Measurements from ENCODE around the gene COL18A1. TPM values are rescaled to one million over a fixed set of nuclear protein-coding genes. Genes with fewer than 3 reads are reported as not detected.

The COL18A1 gene
- total RNA-seq, 4 donors from 2014 or later, result 18.6 to 85.0 (median 33.0) TPM

DNA sequence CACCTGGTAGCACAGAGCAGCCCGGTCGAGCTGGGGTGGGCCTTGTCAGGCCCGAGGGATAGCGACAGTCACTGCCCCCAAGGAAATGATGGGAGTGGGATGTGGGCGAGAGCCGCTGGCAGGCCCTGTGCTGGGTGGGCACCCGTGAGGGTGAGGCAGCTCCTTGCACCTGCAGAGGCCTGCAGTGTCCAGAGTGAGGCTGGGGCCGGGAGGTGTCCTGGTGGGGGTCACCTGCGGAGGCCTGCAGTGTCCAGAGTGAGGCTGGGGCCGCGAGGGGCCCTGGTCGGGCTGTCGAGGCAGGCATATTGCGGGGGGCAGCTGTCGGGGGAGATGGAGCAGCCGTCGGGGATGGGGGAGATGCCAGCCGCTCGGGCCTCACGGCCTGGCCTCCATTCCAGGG, 87.8 kb downstream of the COL18A1 start:
- Histone ChIP-seq H3K4me1 (no peaks in the 10 kb centered on the region), H3K9me3 (no peaks in the 10 kb centered on the region), H3K27me3 (no peaks in the 10 kb centered on the region), H3K36me3 (peaks cover 0 to 8% (median 0%) of the 10 kb centered on the region in 3 donors), H3K4me3 (no peak overlapping the region), H3K27ac (no peak overlapping the region)
- TF ChIP-seq, protein P1, sequence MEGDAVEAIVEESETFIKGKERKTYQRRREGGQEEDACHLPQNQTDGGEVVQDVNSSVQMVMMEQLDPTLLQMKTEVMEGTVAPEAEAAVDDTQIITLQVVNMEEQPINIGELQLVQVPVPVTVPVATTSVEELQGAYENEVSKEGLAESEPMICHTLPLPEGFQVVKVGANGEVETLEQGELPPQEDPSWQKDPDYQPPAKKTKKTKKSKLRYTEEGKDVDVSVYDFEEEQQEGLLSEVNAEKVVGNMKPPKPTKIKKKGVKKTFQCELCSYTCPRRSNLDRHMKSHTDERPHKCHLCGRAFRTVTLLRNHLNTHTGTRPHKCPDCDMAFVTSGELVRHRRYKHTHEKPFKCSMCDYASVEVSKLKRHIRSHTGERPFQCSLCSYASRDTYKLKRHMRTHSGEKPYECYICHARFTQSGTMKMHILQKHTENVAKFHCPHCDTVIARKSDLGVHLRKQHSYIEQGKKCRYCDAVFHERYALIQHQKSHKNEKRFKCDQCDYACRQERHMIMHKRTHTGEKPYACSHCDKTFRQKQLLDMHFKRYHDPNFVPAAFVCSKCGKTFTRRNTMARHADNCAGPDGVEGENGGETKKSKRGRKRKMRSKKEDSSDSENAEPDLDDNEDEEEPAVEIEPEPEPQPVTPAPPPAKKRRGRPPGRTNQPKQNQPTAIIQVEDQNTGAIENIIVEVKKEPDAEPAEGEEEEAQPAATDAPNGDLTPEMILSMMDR (IDR thresholded peaks at IDR 0.05), result no peak
- no peak for TF ChIP-seq POLR2A (IDR thresholded peaks at IDR 0.05)
- no peak for DNase-seq

DNA sequence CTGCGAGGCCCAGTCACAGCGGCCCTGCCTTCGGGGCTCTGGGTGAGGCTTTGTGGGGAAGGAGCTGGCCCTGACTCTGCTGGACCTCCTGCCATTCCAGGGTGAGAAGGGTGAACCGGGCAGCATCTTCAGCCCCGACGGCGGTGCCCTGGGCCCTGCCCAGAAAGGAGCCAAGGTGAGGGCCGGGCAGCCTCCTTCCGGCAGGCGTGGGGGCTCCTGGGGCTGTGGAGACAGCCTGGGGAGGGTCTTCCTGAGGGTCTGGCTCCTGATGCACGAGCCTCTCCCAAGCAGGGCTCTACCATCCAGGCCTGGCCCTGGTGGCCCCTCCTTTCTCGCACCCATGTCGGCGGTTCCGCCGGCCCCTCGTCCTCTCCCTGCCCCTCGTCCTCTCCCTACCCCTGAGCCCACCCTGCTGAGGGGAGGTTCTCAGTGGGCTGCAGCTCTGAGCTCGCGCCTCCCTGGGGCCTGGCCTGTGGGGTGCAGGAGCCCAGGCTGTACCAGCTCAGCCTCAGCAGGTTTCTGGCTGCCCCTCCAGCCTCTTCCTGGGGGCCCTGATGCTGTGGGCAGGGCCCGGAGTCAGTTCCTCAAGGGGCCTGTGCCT, 88.5 kb downstream of the COL18A1 start:
- Histone ChIP-seq H3K4me3 (no peak overlapping the region), H3K36me3 (peaks cover 0 to 10% (median 0%) of the 10 kb centered on the region in 3 donors)

DNA sequence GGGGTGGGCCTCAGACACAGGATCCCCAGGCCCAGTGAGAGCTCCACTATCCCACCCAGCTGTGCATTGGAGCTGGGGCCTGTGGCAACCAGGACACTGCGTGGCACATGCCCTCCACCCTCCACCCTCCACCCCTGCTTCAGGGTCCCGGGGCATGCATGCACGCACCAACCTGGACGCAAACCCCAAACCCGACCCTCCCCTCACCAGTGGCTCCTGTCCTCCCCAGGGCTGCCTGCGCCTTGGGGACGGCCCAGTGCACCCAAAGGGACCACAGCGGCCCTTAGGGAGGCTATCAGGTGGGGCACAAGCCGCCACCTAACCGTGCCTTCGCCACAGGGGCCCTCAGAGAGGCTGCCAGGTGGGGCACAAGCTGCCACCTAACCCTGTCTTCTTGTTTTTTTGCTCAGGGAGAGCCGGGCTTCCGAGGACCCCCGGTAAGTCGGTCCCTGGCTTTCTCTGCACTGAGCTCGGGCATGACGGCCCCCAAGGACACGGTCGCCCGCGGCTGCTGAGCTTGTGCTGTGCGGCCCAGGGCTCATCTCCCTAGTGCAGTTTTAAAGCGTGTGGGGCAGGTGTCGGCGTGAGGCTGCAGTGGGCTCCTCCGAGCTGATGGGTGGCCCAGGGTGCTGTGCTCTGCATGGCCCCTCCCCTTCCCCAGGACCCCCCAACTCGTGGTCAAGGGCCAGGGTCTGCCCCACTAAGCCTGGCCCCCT, 89.3 kb downstream of the COL18A1 start:
- Histone ChIP-seq H3K4me1 (no peaks in the 10 kb centered on the region), H3K9me3 (no peaks in the 10 kb centered on the region), H3K36me3 (peaks cover 0 to 12% (median 0%) of the 10 kb centered on the region in 3 donors), H3K27me3 (no peaks in the 10 kb centered on the region), H3K4me3 (no peak overlapping the region), H3K27ac (no peak overlapping the region)
- no peak for DNase-seq
- no peak for TF ChIP-seq POLR2A (IDR thresholded peaks at IDR 0.05)
- TF ChIP-seq, protein P1 (IDR thresholded peaks at IDR 0.05), result no peak

More for the DNA sequence above, 88.5 kb downstream of the COL18A1 start:
- Histone ChIP-seq H3K4me1 (no peaks in the 10 kb centered on the region), H3K27me3 (no peaks in the 10 kb centered on the region), H3K27ac (no peak overlapping the region), H3K9me3 (no peaks in the 10 kb centered on the region)
- no peak for DNase-seq
- TF ChIP-seq, protein P1 (IDR thresholded peaks at IDR 0.05), result no peak
- TF ChIP-seq POLR2A (IDR thresholded peaks at IDR 0.05), result no peak

DNA sequence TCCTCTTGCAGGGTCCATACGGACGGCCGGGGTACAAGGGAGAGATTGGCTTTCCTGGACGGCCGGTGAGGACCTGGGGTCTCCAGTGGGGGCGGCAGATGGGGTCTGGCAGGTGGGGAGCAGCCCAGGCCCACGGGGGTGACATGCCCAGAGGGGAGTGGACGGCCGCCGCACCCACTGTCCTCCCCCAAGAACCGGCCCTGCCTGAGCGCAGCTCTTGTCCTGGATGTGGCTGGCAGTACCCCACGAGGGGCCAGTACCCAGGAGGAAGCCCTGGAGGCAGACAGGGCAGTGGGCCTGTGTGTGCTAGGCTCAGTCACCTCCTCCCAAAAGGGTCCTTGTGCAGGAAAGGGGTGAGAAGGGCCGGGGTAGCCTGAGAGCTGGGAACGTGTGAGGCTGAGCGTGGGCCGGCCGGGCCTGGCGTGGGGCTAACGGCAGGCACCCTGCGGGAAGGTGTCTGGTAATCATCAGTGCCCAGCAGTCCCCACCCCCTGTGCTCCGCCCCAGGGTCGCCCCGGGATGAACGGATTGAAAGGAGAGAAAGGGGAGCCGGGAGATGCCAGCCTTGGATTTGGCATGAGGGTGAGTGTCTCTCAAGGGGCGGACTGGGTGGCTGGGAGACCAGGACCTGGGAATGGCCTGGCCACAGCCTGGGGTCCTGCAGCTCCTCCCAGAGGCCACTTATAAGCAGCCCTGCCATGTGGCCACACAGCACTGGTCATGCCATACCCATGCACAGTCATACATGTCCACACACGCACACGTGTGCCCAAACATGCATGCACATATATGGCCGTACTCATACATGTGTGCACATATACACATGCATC, 90.1 kb downstream of the COL18A1 start:
- Histone ChIP-seq H3K27me3 (no peaks in the 10 kb centered on the region), H3K9me3 (no peaks in the 10 kb centered on the region), H3K4me1 (no peaks in the 10 kb centered on the region), H3K27ac (no peak overlapping the region), H3K4me3 (no peak overlapping the region), H3K36me3 (peaks cover 0 to 12% (median 0%) of the 10 kb centered on the region in 3 donors)
- DNase-seq, result no peak
- no peak for TF ChIP-seq POLR2A (IDR thresholded peaks at IDR 0.05)
- TF ChIP-seq, protein P1 (IDR thresholded peaks at IDR 0.05), result no peak

DNA sequence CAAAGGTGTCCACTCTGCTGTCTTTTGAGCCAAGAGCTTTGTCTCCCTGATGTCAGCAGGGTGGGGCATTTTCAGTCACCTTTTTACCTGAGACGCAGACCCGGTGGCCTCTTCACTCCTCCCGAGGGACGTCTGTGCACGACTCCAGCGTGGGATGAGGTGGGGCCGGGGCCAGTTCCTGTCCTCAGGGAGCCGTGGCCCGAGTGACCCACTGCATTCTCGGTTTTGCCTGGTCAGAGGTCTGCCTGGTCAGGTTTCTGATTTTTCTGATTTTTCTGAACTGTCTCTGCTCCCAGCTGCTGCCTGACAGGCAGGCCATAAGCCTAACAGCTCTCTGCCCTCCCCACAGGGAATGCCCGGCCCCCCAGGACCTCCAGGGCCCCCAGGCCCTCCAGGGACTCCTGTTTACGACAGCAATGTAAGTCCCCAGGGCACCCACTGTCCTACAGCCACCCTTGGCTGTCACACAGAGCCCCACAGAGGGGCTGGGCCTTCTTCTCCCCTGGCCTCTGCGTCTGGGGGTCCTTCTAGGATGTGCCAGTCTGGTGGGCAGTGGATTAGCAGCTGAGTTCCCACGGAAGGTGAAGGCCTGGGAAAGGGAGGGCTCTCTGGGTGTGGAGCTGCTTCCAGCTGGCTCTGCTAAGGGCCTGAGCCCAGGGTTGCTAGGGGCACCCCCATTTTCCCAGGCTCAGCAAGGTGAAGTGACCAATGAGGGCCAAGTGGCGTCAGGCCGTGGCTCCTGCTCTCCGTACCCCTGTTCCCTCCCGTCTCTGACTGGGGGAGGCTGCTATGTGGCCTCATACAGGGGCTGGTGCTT, 91.4 kb downstream of the COL18A1 start:
- no peak for DNase-seq
- no peaks in the 10 kb centered on the region for H3K9me3 ChIP-seq
- TF ChIP-seq, protein P1 (IDR thresholded peaks at IDR 0.05), result no peak
- TF ChIP-seq POLR2A (IDR thresholded peaks at IDR 0.05), result no peak
- no peak overlapping the region for H3K27ac ChIP-seq
- H3K27me3 ChIP-seq, result no peaks in the 10 kb centered on the region
- no peaks in the 10 kb centered on the region for H3K4me1 ChIP-seq
- peaks cover 0 to 12% (median 0%) of the 10 kb centered on the region in 3 donors for H3K36me3 ChIP-seq
- H3K4me3 ChIP-seq, result no peak overlapping the region
